GM21737 (cell line): ENCODE measurements around the gene TBC1D20.
"Not testable (repeated sequence)": the region's sequence is repeated elsewhere in the genome, so short reads cannot be mapped to it uniquely, and the experiment has no call there.

ENCODE experiments used
- ATAC-seq: cut with Tn5 transposase; IDR thresholded peaks from one replicate; pipeline ENCODE4 v1.9.1; 2021; ENCODE audit warnings: mild to moderate bottlenecking, moderate library complexity; ENCODE audit not compliant: unreplicated experiment

TBC1D20 gene

DNA sequence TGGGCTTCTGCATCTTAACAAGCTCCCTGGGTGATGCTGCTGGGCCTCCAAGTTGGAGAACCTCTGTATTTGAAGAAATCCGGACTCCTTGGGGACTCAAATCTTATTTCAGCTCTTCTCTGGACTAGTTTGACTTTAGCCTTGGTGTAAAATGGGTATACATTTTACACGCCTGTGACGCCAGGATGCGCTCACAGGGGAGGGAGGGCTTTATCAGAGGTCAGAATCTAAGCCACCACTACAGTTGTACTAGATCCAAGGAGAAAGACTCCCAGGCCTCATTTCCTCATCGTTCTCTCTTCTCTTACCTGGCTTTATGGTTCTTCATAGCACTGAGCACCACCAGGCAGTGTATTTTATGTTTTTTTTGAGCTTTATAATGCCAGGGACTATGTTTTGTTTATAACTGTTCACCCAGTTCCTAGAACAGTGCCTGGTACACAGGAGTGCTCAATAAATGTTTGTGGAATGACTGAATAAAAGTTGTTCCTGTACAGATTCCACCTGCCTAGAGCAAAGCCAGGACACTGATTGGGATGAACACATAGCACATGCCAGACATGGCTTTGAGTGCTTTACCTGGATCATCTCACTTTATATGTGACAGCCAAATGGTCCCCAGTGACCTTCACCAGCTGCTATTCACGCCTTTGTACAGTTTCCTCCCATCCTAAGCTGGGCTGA lies 59.3 kb downstream of the TBC1D20 start:
- no peak for ATAC-seq

DNA sequence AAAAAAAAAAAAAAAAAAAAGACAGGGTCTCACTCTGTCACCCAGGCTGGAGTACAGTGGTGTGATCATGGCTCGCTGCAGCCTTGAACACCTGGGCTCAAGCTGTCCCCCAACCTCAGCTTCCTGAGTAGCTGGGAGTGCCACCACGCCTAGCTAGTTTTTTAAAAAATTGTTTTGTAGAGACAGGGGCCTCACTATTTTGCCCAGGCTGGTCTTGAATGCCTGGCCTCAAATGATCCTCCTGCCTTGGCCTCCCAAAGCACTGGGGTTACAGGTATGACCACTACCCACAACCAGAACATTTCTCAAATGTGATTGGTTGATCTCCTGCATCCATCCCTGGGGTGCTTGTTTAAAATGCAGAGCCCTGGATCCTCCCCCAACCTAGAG lies 59.8 kb downstream of the TBC1D20 start:
- no peak for ATAC-seq

DNA sequence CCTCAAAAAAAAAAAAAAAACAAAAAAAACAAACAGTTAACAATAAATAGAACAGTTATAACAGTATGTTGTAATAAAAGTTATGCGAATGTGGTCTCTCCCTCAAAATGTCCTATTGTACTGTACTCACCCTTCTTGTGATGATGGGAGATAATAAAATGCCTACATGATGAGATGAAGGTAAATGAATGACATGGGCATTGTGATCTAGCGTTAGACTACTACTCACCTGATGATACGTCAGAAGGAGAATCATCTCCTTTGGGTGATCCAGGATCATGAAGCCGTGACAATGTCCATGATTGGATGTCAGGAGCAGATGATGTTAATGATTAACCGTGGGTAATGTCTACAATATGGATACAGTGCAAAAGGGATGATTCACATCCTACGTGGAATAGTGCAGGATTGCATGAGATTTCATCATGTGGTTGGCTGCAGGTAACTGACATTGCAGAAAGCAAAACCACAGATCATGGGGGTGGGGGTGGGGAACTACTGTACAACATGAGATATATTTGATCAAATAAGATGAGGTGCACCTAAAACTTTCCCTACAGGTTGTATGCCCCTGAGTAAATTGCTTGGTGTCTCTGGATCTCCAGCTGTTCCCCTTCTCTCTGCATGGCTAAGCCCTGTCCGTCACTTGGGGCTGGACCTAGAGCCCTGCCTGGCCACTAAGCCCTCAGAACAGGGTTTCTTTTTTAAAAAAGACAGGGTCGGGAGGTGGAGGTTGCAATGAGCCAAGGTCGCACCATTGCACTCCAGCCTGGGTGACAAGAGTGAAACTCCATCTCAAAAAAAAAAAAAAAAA lies 60.4 kb downstream of the TBC1D20 start:
- ATAC-seq, result no peak

DNA sequence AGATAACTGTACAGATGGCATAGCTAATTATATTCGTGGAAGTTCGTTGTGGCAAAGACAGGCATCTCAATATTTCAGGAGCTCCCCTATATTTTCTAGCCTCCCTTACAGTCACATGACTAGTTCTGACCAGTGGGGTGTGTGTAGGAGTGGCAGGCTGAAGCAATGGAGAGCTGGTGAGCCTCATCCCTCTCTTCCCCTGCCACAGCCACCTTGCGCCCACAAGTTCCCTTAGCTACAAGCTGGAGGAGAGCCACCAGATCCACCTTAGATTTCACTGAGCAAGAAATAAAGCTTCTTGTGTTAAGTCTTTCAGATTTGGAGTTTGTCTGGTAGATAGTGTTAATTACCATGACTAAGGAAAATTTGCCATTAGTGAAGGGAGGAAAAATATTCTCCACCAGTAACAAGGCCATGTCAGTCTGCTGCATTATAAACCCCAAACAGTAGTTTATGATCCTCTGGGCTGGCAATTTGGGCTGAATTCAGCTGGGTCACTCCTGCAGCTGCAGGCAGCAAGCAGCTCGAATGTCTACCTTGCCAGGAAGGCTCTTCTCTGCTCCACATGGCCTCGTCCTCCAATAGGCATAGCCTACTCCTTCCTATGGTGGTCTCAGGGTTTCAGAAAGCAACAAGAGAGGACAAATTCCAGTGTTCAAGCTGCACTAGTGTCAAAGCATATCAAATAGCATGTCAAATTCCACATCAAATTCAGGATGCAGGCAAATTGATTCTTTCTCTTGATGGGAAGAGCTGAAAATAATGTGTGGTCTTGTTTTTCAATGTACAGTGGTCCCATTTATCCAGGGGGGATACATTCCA lies 61.7 kb downstream of the TBC1D20 start:
- no peak for ATAC-seq

DNA sequence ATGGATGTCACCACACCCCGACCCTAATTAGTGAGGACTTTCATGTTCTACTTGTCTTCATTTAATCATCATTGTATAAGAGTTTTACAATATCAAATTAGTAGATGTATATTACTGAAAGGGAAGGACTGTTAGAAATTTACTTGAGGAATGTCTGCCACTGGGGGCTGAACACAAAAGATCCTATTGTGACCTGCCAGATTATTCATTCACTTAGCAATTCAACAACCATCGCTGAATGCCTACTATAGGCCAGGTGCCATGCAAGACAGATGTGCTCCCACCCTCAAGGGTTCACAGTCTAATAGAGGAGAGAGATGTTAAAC lies 62.2 kb downstream of the TBC1D20 start:
- no peak for ATAC-seq

DNA sequence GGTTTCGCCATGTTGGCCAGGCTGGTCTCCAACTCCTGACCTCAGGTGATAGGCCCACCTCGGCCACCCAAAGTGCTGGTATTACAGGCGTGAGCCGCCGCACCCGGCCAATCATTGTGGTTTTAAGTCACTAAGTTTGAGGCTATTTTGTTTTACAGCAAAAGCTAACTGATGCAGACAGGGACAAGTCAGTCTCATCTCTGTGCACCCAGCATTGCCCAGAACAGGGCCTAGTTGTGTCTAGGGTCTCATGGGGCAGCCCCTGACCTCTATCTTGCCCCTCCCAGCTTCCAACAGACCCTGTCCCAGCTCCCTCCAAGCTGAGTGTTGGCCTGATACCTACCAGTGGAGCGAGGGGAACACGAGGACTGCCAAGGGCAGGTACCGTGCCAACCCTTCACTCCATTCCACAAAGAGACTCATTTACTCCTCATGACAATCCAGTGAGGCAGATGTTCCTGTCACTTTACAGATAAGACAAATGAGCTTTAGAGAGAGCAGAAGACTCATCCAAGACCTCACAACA lies 63.1 kb downstream of the TBC1D20 start:
- ATAC-seq, result no peak

DNA sequence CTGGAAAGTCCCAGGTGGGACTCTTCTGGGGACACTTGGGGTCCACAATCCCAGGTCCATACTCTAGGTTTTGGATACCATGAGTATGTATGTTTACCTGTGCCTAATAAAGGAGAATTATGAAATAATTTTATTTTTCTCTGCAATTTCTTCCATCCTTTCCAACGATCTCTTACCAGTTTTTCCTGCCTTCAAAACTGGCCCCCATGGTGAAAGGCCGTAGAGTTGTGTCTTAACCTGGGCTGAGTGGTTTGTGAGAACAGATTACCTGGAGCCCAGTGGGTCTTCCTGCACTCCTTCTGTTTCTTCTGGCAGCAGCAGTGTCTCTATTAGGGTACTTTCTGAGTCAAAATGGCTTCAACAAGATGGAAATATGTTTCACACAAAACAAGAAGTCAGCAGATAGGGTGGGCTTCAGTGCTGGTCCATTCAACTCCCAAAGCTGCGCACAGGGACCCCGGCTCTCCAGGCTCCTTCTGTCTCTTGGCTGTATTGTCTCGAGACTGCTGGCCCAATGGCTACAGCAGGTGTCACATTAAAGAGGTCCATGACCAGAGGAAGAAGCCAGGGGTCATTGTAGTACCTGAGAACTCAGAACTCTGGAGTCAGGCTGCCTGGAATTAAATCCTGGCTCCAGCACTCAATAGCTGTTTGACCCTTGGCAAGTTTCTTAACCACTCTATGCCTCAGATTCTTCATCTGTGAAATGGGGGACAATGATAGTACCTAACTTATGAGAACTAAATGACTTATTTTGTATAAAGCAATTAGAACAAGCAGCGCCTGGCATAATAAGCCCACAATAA lies 64.7 kb downstream of the TBC1D20 start:
- ATAC-seq, result no peak

DNA sequence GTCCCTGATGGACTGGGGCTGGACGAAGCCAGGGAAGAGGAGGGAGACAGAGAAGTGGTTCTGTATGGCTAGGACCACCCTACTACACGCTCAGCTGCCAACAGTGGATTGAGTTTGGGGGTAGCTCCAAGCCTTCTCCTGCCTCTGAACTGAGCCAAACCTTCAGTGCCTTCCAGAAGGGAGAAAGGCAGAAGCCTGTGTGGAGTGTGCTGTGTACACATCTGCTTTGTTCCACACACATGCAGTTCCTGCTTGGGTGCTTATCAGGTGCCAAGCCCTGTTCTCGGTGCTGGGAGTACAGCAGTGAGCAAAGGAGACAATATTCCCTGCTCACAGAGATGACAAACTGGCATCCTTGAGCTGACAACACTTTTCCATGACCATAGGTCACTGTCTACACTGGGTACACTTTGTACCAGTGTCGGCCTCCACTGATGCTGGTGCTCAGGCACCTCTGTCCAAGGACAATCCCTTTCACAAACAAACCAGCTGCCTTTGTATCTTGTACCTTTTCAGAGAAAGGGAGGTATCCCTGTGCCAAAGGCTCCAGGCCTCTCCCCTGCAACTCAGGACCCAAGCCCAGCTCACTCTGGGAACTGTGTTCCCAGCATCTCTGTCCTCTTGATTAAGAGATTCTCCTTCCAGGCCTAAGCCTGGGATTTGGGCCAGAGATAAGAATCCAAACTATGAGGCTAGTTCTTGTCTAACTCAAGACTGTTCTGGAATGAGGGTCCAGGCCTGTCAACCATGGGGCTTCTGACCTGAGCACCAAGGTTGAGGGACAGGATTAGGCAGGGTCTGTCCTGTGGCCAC lies 65.5 kb downstream of the TBC1D20 start:
- ATAC-seq, result no peak

DNA sequence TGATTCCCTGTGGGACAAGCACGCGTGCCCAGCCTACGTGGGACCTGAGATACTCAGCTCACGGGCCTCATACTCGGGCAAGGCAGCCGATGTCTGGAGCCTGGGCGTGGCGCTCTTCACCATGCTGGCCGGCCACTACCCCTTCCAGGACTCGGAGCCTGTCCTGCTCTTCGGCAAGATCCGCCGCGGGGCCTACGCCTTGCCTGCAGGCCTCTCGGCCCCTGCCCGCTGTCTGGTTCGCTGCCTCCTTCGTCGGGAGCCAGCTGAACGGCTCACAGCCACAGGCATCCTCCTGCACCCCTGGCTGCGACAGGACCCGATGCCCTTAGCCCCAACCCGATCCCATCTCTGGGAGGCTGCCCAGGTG lies 66.1 kb downstream of the TBC1D20 start:
- ATAC-seq, result no peak

DNA sequence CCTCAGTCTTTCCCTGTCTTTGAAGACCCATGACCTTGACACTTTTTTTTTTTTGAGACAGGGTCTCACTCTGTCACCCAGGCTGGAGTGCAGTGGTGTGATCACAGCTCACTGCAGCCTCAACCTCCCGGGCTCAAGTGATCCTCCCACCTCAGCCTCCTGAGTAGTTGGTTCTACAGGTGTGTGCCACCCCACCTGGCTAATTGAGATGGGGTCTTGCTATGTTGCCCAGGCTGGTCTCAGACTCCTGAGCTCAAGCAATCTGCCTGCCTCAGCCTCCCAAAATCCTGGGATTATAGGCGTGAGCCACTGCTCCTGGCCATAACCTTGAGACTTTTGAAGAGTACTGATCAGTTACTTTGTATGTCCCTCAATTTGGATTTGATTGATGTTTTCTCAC lies 69.0 kb downstream of the TBC1D20 start:
- not testable (repeated sequence) for ATAC-seq

DNA sequence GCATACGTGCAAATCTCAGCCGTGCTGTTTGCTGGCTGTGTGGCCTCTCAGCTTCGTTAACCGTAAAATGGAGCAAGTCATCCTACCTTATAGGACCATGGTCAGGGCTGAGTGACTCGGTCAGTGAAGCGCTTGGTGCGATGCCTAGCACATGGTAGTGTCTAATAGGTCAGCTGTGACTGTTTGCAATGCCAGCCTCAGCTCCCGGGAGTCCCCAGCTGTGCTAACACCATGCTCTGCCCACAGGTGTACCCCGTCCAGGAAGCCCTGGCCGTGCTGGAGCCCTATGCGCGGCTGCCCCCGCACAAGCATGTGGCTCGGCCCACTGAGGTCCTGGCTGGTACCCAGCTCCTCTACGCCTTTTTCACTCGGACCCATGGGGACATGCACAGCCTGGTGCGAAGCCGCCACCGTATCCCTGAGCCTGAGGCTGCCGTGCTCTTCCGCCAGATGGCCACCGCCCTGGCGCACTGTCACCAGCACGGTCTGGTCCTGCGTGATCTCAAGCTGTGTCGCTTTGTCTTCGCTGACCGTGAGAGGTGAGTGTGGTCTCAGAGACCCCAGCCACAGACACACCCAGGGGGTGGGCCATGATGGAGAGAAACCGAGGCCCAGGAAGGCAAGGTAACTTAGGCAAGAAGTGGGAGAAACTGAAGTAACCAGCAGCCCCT lies 71.2 kb downstream of the TBC1D20 start:
- ATAC-seq, result no peak

DNA sequence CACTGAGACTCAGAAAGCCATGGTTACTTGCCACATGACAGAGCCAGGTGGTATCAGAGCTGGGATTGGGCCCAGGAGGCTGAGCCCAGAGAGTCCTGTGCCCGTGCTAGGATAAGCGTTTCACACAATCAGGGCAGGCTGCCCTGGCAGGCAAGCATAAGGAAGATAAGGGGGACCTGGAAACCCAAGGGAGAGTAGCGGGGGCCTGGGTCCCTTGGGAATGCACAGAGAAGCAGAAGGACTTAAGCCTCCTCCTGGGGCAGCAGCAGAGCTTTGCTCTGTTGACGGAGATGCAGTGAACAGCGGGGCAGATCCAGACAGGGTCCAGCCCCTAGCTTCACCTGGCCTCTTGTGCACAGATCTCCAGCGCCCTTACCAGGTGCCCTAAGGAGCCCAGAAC lies 73.1 kb downstream of the TBC1D20 start:
- no peak for ATAC-seq

DNA sequence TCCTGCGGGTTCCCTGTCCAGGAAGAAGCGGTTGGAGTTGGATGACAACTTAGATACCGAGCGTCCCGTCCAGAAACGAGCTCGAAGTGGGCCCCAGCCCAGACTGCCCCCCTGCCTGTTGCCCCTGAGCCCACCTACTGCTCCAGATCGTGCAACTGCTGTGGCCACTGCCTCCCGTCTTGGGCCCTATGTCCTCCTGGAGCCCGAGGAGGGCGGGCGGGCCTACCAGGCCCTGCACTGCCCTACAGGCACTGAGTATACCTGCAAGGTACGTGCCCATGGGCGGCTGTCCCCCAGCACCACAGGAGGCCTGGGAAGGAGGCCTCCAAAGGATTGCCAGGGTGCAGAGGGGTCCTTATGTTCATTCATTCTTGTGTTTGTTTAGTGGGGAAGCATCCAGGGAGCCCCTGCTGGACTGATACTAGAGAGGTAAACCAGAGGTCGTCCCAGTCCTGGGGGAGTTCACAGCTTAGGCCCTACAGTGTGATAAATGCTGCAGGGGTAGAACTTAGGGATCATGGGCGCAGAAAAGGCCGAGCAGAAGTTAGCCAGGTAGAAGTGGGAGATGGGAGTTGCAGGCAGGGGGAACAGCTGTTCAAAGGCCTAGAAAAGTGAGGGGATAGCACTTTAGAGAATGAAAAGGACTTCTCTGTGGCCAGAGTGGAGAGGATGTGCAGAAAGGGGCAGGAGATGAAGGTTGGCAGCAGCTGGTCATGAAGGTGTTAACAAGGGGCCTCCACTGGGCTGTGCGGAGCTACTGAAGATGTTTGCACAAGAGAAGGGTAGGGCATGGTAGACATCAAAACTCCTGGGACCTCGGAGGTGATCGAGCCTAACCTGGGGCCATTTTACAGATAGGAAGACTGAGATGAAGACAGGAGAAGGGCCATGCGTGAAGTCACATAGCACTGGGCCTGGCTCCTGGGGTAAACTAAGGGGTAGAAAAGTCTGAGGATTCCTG lies 74.0 kb downstream of the TBC1D20 start:
- no peak for ATAC-seq

DNA sequence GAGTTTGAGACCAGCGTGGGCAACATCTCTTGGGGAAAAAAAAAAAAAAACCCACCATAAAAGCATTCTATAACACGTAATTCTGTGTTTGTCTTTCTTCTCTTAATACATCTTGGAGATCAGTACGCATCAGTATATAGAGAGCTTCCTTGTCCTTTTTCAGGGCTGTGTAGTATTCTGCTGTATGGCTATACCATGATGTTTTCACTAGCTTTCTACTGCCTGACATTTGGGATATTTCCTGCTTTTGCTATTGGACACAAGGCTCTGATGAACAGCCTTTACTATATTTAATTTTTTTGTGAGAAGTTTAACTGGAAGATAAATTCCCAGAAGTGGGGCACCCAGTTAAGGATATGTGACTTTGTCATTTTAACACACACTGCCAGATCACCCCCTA lies 74.8 kb downstream of the TBC1D20 start:
- ATAC-seq, result no peak

DNA sequence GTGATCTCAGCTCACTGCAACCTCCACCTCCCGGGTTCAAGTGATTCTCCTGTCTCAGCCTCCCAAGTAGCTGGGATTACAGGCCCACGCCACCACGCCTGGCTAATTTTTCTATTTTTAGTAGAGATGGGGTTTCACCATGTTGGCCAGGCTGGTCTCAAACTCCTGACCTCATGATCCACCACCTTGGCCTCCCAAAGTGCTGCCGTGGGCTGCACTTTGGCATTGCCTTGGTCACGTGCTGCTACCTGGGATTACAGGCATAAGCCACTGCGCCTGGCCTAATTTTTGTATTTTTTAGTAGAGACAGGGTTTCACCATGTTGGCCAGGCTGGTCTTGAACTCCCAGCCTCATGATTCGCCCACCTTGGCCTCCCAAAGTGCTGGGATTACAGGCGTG lies 75.7 kb downstream of the TBC1D20 start:
- not testable (repeated sequence) for ATAC-seq
